OCI-LY3 (cell line): ENCODE measurements around the gene KLHL15.

ENCODE experiments used
- EZH2phosphoT487 ChIP-seq: fragments of 200-600 bp; shearing (Covaris generic); IDR thresholded peaks from 2 replicates; pipeline ENCODE4 v1.6.1; 2018; ENCODE audit warnings: antibody characterized with exemption, mixed run types, low read depth
- TF ChIP-seq, protein P1 (sequence below): fragments of 200-600, 300-600 bp; sonication (generic); IDR thresholded peaks from 2 replicates; pipeline ENCODE4 v1.5.1; 2014; ENCODE audit warnings: antibody characterized with exemption, low read length, low read depth

DNA sequence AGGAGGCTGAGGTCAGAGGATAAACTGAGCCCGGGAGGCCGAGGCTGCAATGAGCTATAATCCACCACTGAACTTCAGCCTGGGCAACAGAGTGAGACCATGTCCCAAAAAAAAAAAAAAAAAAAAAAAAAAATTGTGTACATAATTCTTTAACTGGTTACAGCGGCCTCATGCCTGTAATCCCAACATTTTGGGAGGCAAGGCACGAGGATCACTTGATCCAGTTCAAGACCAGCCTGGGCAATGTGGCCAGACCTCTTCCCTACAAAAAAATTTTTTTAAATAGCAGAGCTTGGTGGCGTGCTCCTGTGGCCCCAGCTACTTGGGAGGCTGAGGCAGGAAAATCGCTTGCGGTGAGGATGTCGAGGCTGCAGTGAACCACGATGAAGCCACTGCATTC lies 9.3 kb downstream of the KLHL15 start:
- TF ChIP-seq, protein P1, sequence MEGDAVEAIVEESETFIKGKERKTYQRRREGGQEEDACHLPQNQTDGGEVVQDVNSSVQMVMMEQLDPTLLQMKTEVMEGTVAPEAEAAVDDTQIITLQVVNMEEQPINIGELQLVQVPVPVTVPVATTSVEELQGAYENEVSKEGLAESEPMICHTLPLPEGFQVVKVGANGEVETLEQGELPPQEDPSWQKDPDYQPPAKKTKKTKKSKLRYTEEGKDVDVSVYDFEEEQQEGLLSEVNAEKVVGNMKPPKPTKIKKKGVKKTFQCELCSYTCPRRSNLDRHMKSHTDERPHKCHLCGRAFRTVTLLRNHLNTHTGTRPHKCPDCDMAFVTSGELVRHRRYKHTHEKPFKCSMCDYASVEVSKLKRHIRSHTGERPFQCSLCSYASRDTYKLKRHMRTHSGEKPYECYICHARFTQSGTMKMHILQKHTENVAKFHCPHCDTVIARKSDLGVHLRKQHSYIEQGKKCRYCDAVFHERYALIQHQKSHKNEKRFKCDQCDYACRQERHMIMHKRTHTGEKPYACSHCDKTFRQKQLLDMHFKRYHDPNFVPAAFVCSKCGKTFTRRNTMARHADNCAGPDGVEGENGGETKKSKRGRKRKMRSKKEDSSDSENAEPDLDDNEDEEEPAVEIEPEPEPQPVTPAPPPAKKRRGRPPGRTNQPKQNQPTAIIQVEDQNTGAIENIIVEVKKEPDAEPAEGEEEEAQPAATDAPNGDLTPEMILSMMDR: no peak
- no peak for TF ChIP-seq EZH2phosphoT487
